VCaP (cell line): ENCODE data around the gene TSPAN4.
A peak's percentile ranks its signal among the peaks of the same experiment; 100 is the strongest.

Experiments used
- H3K27ac ChIP-seq: fragments of 450-650 bp; 2 replicates; pipeline ENCODE4 v1.5.1; 2017
- CTCF ChIP-seq: fragments of 450-650 bp; conservative IDR thresholded peaks from 2 replicates; pipeline ENCODE4 v1.5.1; 2017; ENCODE audit warnings: mild to moderate bottlenecking, moderate library complexity

The TSPAN4 gene

DNA sequence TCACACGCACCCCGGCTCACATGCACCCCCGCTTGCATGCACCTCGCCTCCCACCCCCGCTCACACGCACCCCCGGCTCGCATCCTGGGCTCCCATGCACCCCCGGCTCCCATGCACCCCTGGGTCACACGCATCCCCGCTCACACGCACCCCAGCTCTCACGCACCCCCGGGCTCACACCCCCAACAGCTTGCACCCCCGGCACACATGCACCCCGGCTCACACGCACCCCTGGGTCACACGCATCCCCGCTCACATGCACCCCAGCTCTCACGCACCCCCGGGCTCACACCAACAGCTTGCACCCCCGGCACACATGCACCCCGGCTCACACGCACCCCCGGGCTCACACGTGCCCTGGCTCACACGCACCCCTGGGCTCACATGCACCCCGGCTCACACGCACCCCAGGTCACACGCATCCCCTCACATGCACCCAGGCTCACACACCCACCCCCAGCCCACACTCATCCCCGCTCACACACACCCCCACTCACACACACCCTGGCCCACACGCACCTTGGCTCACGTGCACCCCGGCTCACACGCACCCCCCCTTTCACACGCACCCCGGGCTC is 16.2 kb downstream of the TSPAN4 start:
- no peak for TF ChIP-seq CTCF
- H3K27ac ChIP-seq: no peak overlapping the region; the same call in 1 of the 2 replicates

- TF ChIP-seq CTCF: no peak
Observed at GRCh38 chr11:859394-860131, 16.9 kb downstream of the TSPAN4 start.

GRCh38 chr11:860234-861104 is 17.8 kb downstream of the TSPAN4 start:
- no peak for TF ChIP-seq CTCF
- peak overlapping the region; percentile 60 for H3K27ac ChIP-seq

More at GRCh38 chr11:859394-860131, 16.9 kb downstream of the TSPAN4 start:
- H3K27ac ChIP-seq: peak overlapping the region; percentile 60

DNA sequence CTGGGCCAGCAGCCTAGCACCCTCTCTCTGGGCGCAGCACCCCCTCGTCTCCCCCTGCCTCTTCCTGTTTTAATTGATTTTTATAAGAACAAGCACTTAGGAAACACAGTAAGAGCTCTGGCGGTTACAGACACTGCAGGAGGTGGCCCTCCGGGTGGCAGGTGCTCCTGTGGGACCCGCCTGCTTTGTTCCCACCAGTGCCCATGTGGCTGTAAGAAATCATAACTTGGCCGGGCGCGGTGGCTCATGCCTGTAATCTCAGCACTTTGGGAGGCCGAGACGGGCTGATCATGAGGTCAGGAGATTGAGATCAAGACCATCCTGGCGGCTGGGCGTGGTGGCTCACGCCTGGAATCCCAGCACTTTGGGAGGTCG is 18.4 kb downstream of the TSPAN4 start:
- no peak overlapping the region for H3K27ac ChIP-seq
- no peak for TF ChIP-seq CTCF

- TF ChIP-seq CTCF: no peak
- no peak overlapping the region for H3K27ac ChIP-seq
Observed at GRCh38 chr11:862081-862661, 19.5 kb downstream of the TSPAN4 start.

DNA sequence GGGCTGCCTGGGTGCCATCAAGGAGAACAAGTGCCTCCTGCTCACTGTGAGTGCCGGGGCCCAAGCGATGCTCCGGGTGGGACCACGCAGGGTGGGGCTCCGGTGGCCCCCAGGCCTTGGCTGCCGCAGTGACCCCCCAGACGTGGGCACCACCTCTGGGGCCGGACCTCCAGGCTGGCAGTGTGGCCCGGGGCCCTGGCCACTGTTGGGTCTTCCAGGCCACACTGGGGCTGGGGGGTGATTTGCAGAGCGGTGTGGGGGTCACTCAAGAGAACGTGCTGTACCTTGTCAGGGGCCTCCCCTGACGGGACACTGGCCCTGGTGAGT is 20.0 kb downstream of the TSPAN4 start:
- no peak for TF ChIP-seq CTCF
- H3K27ac ChIP-seq: no peak overlapping the region
